ENCODE data around the gene AHRR. TPM values are rescaled to one million over a fixed set of nuclear protein-coding genes. Genes with fewer than 3 reads are reported as not detected.
"Not testable (repeated sequence)": the region's sequence is repeated elsewhere in the genome, so short reads cannot be mapped to it uniquely, and the experiment has no call there.

The AHRR gene
- polyA plus RNA-seq, 2 of the 4 experiments (the other 2 are of a cell fraction), result 1.2 to 1.7 TPM

GRCh38 chr5:396531-396961, 75.0 kb downstream of the AHRR start:
- POLR2A ChIA-PET, result no interaction called here
- DNase-seq (ENCODE audit: low read depth in 1 of 2, low spot score in 1 of 2) (no peak), ATAC-seq (no peak), FAIRE-seq (no peak)
- WGBS (ENCODE audit: missing lambda C conversion rate), result over 99% methylated on average over 7 of the region's 13 CpGs
- Histone ChIP-seq H3K4me1 (peaks cover 15% of the 10 kb centered on the region), H3K4me2 (no peak overlapping the region), H3K9me3 (no peaks in the 10 kb centered on the region), H3K27ac (no peak overlapping the region), H3K4me3 (no peak overlapping the region)
- CTCF ChIA-PET, result no interaction called here
- TF ChIP-seq EP300 (IDR thresholded peaks at IDR 0.05) (no peak), TP53 (CRISPR knock-in tag; IDR thresholded peaks at IDR 0.05) (no peak), MAZ (IDR thresholded peaks at IDR 0.05; ENCODE audit: borderline replicate concordance, low read depth, low read length) (no peak), CHD4 (IDR thresholded peaks at IDR 0.05; ENCODE audit: borderline replicate concordance) (no peak), RFX5 (IDR thresholded peaks at IDR 0.05) (no peak), POLR2AphosphoS2 (conservative IDR thresholded peaks at IDR 0.05; ENCODE audit: low read length) (no peak), RNF2 (IDR thresholded peaks at IDR 0.05; ENCODE audit: borderline replicate concordance, low read depth) (no peak), SMC3 (IDR thresholded peaks at IDR 0.05) (no peak), JUNB (IDR thresholded peaks at IDR 0.05) (no peak), HEYL (CRISPR knock-in tag; IDR thresholded peaks at IDR 0.05) (no peak), GATA3 (IDR thresholded peaks at IDR 0.05; ENCODE audit: borderline replicate concordance) (no peak), BHLHE40 (IDR thresholded peaks at IDR 0.05; ENCODE audit: low read depth, low read length) (no peak), HOXB5 (CRISPR knock-in tag; IDR thresholded peaks at IDR 0.05) (no peak), CBX8 (IDR thresholded peaks at IDR 0.05) (no peak), ELK1 (IDR thresholded peaks at IDR 0.05; ENCODE audit: low read depth, low read length) (no peak), HDAC2 (IDR thresholded peaks at IDR 0.05) (no peak)

- CTCF ChIA-PET, result interaction anchor here (1.6 kb wide), 1 partner anchor 15 kb away, joined by 3 read pairs; no protein-coding TSS in a partner anchor
- FAIRE-seq; ATAC-seq; H3K9me3 ChIP-seq; DNase-seq (ENCODE audit: low read depth in 1 of 2, low spot score in 1 of 2); H3K4me3 ChIP-seq; POLR2A ChIA-PET; H3K4me2 ChIP-seq; H3K27ac ChIP-seq; H3K4me1 ChIP-seq: not testable (repeated sequence)
- WGBS (ENCODE audit: missing lambda C conversion rate), result 97% methylated on average over 15 of the region's 15 CpGs
These were observed 76.6 kb downstream of the AHRR start for GRCh38 chr5:398141-398474.

GRCh38 chr5:398475-399295, 77.2 kb downstream of the AHRR start:
- no peak overlapping the region for H3K27ac ChIP-seq
- ChIA-PET CTCF (interaction anchor here (1.2 to 1.6 kb wide), 2 partner anchors 16 to 21 kb away, joined by 3 read pairs; no protein-coding TSS in a partner anchor), POLR2A (no interaction called here)
- FAIRE-seq (no peak), ATAC-seq (no peak), DNase-seq (ENCODE audit: low read depth in 1 of 2, low spot score in 1 of 2) (no peak)
- 91% methylated on average over 25 of the region's 35 CpGs for WGBS (ENCODE audit: missing lambda C conversion rate)
- H3K9me3 ChIP-seq, result no peaks in the 10 kb centered on the region
- no peak overlapping the region for H3K4me2 ChIP-seq
- TF ChIP-seq RNF2 (IDR thresholded peaks at IDR 0.05; ENCODE audit: borderline replicate concordance, low read depth) (no peak), KDM5A (IDR thresholded peaks at IDR 0.05) (no peak), KDM1A (IDR thresholded peaks at IDR 0.05; ENCODE audit: low read depth) (no peak)
- H3K4me1 ChIP-seq, result peaks cover 8% of the 10 kb centered on the region; the same call in 2 of the 3 replicates
- H3K4me3 ChIP-seq, result no peak overlapping the region
